Colon (tissue), 2 donors: Measurements from ENCODE around the gene TEX29.

ENCODE experiments used
- FAIRE-seq: peaks from 2 replicates; lab custom pipeline; 2012; peaks lifted over from hg19 to GRCh38; lab: Jason Lieb, UNC
- donor health status: control.
- donor health status: control.

The TEX29 gene

GRCh38 chr13:111291908-111292307, 28.5 kb upstream of the TEX29 start:
- FAIRE-seq = no peak

GRCh38 chr13:111292710-111293485, 27.5 kb upstream of the TEX29 start:
- FAIRE-seq = no peak

DNA sequence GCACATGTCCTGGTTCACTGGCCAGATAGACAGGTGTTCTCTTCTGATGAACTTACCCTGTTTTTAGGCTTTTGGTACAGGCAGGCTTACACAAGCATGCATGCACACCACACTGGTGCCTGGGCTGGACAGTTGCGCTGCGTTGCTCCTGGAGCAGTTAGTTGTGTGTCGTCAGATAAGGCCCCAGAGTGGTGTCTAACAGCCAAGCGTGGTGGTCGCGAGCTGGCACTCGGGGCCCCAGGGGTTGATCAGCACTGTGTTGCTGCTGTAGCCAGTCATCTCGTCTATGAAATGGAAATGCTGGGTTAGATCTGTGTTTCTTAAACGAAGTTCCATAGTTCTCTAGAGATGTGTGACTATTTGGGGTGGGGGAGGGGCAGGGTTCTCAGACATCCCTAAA, 24.6 kb upstream of the TEX29 start:
- no peak for FAIRE-seq

GRCh38 chr13:111296417-111296816, 24.0 kb upstream of the TEX29 start:
- FAIRE-seq = no peak

GRCh38 chr13:111298214-111298975, 22.0 kb upstream of the TEX29 start:
- FAIRE-seq = no peak

GRCh38 chr13:111302045-111302726, 18.3 kb upstream of the TEX29 start:
- no peak for FAIRE-seq

DNA sequence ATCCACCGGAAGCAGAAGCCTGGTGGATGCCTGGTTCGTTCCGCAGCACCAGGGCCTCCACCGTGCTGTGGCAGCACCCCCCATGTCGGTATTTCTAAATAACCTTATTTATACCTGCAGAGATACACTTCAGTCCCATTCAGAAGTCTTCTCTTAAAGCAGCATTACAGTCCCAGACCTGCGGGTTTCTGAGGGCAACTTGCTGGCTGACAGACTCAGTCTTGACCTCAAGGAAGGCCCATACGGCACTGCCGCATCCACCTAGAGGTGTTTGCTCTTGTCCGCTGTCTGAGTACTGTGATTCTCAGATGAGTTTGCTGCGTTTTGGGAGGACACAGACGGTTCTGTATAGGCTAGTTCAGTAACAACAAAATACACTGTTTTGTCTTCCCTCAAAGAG, 16.9 kb upstream of the TEX29 start:
- FAIRE-seq = no peak

DNA sequence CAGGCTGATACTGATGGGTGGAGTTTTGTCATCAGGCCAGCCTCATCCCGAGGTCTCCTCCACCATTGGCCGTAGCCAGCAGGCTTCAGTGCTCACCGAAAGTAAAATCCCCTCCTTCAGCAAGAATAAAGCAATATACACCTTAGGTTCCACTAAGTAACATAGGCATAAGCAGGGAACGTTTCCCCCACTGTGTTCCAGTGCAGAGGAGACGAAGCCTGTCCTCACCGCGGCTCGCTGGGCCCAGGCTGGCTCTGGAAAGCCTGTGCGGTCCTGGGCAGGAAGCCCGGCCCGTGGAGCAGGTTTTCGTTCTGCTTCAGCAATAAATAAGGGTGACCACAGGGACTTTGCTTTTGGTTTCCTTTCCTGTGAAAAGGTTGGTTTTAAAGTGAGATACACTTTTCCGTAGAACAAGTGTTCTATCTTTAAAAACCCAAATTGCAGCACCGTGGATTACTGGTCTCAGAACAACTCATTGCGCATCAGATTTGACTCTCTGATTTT, 16.3 kb upstream of the TEX29 start:
- FAIRE-seq = no peak

DNA sequence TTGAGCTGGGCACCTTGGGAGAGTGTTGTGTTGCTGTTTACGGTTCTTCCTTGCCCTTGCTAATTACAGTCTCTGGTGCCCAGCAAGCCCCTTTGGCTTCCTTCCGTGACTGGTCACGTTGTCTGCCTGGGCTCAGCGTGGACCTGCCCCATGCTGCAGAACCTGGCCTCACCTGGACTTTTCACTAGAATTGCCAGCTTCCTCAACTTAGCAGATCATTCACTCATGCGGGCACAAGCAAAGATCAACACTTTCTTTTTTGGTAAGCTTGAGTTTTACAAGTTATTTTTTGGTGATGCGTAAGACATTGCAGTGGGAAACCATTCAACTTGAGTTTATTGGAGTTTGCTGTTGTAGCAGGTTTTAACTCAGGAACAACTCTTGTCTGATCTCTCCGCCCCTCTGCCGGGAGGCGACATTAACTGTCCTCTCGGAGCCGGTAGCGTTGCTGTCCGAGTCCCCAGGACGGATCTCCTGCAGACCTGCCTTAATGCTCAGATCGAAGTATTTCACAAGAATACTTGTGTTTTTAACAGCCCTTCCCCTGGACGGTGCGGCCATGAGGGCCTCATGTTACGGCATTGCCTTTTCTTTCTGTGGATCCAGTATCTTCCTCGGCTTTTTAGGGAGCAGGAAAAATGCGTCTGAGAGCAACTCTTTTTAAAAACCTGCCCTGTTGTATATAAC, 15.7 kb upstream of the TEX29 start:
- FAIRE-seq = no peak

GRCh38 chr13:111312944-111313590, 7.4 kb upstream of the TEX29 start:
- FAIRE-seq = no peak

- FAIRE-seq = no peak
These were observed 6.5 kb upstream of the TEX29 start for GRCh38 chr13:111313911-111314425.

DNA sequence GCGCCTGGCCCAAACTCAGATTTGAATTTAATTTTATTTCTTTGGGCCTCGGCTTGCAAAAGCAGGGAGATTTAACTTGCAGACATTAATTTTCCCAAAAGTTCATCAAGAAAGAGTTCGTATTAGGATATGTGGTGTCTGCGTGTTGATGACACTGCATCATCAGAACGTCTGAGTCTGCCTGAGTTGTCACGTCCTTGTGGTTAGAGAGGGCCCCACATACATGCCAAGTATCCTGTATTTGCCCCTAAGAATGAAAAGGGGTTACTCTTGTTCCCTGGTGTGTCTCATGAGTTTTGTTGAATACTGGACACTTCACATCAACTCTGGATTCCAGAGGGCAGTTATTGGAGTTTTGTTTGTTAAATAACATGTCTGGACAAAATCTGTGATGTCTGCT, 5.6 kb upstream of the TEX29 start:
- FAIRE-seq = no peak

- no peak for FAIRE-seq
These were observed 5.0 kb upstream of the TEX29 start for GRCh38 chr13:111315347-111315995.

GRCh38 chr13:111316161-111316730, 4.2 kb upstream of the TEX29 start:
- FAIRE-seq = no peak

DNA sequence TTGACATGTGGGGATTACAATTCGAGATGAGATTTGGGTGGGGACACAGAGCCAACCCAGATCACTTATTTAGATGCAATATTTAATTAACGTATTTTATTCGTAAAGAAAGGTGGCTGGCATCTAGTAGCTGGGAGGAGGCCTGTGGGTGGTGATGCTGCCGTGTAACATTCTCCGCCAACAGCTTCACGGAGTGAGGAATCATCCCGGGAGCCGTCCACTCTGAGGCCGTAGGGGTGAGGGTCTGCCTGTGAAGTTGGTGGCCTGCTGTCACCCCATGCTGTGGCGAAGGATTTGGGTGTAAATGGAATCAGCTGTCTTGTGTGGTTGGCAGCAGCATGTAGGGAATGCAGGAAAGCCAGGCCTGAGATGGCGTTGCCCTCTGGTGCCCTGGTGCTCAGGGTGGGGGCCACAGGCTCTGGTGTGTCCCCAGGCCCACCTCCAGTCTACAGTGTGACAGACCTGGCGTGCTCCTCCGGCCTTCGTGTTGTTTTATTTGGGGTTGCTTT, 3.3 kb upstream of the TEX29 start:
- no peak for FAIRE-seq

GRCh38 chr13:111317571-111318345, 2.7 kb upstream of the TEX29 start:
- no peak for FAIRE-seq

DNA sequence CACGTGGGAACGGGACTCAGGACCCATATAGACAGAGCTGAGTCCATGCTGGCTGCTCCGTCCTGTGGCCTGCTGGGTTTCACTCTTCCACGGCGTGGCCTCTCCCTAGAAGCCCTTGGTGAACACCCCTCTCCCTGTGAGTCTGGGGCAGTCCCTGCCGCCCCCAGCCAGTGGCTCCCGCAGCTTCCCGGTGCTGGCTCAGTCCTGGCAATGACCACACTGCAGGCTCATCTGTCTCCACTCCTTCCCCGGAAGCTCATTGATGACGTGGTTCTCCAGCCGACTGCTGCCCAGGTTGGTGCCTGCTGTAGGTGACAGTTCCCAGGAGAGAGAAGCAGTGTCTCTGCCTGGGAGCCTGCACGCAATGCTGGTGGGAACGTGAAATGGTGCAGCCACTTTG, 2.1 kb upstream of the TEX29 start:
- no peak for FAIRE-seq

GRCh38 chr13:111319521-111319920, 921 bp upstream of the TEX29 start:
- no peak for FAIRE-seq
